Stimulated activated CD4-positive, alpha-beta T cell treated with anti-CD3 and anti-CD28 coated beads, Interleukin-12 subunit alpha, Interleukin-12 subunit beta, amount 100 ng/mL, for 4 hours (primary cell): ENCODE data around the gene CDK16.

Experiments used
- DNase-seq: peaks from one replicate; pipeline ENCODE4 v3.0.0-alpha.2; 2020

The CDK16 gene

GRCh38 chrX:47186096-47186740 lies 32.3 kb upstream of the CDK16 start:
- no peak for DNase-seq

GRCh38 chrX:47187106-47187677 lies 31.3 kb upstream of the CDK16 start:
- no peak for DNase-seq

DNA sequence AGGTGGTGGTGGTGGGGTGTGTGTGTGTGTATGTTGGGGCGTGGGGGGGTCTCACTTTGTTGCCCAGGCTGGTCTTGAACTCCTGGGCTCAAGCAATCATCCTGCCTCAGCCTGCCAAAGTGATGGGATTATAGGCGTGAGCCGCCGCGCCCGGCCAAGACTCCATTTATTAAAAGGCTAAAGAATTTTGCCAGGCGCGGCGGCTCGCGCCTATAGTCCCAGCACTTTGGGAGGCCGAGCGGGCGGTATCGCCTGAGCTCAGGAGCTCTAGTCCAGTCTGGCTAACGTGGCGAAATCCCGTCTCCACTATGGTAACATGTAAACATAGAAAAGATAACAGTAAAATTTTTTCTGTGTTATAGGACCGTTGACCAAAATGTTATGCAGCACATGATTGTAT lies 28.6 kb upstream of the CDK16 start:
- DNase-seq, result no peak

GRCh38 chrX:47190445-47191269 lies 27.8 kb upstream of the CDK16 start:
- DNase-seq, result peak; percentile 72

DNA sequence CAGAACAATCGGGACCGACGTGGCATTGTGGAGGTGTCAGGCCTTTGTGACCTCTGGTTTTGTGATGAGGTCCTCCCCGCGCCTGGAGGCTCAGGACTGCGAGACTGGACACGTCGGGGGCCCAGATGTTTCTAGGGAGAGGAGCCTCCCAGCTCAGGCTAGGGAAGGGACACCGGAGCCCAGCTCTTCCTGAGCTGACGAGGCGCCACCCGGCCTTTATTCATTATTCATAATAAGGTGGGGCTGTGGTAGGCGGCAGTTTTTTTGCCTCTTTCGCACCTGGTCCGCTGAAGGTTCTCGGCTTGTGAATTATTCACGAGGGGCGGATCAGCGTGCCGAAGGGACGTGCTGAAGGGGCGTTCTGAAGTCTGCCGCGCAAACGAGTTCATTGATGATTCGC lies 27.1 kb upstream of the CDK16 start:
- peak; percentile 47 for DNase-seq

- DNase-seq, result no peak
Measured at GRCh38 chrX:47191806-47192401, 26.6 kb upstream of the CDK16 start.

GRCh38 chrX:47193475-47194193 lies 24.8 kb upstream of the CDK16 start, which contains the start of gene UBA1:
UBA1 (plus strand) TSS chrX:47193829; CDS start chrX:47198803, 4,974 bp downstream.
- peak; percentile 81 for DNase-seq

GRCh38 chrX:47194194-47194787 lies 24.2 kb upstream of the CDK16 start:
- no peak for DNase-seq

DNA sequence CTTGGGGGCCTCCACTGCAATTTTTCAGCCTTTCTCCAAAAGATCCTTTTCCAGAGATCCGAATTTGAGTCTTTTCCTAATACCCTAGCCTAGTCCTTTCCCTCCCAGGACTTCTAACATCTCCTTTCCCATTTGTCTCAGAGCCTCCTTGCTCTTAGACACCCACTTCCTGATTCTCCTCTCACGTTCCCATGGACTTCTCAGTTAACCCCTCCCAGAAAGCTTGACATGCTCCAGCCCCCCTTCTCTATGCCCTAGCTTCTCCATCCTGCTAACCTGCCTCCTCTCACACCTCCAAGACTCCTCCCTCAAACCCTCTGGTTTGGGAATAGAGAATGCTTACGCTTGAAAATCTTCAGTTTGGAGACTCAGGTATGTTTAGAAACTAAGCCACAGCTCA lies 22.4 kb upstream of the CDK16 start:
- DNase-seq, result no peak

- DNase-seq, result no peak
Measured at GRCh38 chrX:47197526-47197925, 21.0 kb upstream of the CDK16 start.

DNA sequence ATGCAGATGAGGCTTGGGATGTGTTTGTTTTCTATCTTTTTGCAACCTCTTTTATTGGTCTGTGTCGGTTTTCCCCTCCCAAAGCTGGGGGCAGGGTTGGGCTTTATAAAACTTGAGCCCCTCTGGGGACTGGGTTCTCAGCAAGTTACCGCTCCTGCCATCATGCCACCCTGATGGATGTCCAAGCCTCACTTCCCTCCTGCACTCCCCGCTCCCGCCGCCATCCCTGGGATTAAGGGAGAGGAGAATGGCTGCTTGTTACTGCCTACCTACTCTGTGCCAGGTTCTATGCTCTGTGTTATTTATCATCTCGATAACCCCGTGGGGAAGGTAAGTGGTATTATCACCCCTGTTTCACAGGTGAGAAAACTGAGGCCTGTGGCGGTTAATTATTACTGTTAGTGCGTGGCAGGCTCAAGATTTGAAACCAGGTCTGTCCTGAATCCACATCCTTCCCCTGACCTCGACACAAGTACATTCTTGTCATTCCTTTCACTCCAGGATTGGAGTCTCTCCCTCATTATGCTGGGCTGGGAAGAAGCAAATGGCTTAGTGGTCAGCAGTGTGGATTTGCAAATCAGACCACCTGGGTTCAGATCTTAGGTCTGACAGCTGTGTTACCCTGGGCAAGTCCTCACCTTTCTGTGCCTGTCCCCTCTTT lies 20.3 kb upstream of the CDK16 start:
- no peak for DNase-seq

DNA sequence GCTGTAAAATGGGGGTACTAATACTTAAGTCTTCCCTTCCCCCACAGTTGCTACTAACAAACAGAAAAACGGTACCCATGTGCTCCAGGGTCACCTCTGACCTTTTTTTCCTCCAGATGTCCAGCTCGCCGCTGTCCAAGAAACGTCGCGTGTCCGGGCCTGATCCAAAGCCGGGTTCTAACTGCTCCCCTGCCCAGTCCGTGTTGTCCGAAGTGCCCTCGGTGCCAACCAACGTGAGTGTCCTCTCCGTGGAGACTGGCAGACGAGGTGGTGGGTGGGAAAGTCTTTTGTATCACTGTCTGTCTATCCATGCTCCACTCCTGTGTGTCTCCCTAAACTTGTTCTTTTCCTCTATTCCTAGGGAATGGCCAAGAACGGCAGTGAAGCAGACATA lies 19.8 kb upstream of the CDK16 start:
- no peak for DNase-seq

DNA sequence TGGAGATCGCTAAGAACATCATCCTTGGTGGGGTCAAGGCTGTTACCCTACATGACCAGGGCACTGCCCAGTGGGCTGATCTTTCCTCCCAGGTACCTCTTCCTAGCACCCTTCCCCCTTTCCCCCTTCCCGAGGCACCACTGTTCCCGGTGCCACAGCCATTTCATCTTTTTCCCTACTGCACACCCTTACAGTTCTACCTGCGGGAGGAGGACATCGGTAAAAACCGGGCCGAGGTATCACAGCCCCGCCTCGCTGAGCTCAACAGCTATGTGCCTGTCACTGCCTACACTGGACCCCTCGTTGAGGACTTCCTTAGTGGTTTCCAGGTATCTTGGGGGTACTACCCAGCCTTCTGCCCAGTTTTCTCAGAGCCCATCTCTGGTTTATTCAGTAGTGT lies 19.2 kb upstream of the CDK16 start:
- no peak for DNase-seq

GRCh38 chrX:47200385-47201150 lies 17.9 kb upstream of the CDK16 start:
- no peak for DNase-seq

DNA sequence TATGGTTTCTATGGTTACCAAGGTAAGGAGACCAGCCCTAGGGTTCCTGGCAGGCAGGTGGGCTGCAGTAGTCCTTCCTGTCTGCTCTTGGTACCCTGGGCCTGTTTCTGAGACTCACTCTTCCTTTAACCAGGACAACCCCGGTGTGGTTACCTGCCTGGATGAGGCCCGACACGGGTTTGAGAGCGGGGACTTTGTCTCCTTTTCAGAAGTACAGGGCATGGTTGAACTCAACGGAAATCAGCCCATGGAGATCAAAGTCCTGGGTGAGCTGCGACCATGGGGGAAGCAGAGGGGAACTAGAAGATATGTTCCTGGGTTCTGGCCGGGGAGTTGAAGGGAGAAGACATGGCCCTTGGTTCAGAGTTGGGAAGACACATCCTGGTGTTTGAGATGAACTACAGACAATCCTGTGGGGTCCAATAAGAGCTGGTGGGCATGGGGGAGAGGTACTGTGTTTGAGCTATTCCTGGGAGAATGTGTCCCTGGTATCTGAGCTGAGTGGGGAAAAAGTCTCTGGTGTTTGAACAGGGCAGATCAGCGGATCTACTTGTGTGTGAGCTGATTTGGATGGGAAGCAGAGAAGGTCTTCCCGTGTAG lies 17.0 kb upstream of the CDK16 start:
- no peak for DNase-seq

- DNase-seq, result no peak
Measured at GRCh38 chrX:47202316-47202715, 16.2 kb upstream of the CDK16 start.

- DNase-seq, result no peak
Measured at GRCh38 chrX:47202877-47203276, 15.6 kb upstream of the CDK16 start.

DNA sequence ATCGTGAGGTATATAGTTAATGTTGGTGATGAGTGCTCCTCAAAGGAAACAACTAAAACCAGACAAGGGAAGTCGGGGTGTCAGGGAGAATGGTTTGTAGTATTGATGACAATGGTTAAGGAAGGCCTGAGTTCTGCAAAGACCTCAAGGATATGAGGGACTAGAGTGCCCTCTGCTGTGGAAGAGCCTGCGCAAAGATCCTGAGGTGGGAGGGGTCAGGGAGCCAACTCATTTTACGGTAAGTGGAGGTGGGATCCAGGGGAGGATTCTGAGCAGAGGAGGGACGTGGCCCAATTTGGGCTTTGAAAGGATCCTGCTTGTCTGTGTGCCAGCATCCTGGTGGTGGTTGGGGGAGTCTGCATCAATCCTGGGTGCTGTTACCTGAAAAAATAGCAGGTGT lies 13.5 kb upstream of the CDK16 start:
- DNase-seq, result no peak

- DNase-seq, result no peak
Measured at GRCh38 chrX:47206316-47206715, 12.2 kb upstream of the CDK16 start.

- no peak for DNase-seq
Measured at GRCh38 chrX:47208108-47208507, 10.4 kb upstream of the CDK16 start.
